NB4 (cell line): ENCODE measurements around the gene PIGM.

Experiments used
- DNase-seq: peaks from one replicate; pipeline ENCODE4 v3.0.0; 2010; ENCODE audit warnings: low read depth
- H3K4me3 ChIP-seq: one replicate; pipeline ENCODE4 v1.5.1; 2011; ENCODE audit warnings: mild to moderate bottlenecking, low read depth, low read length, moderate library complexity
- MYC ChIP-seq: IDR thresholded peaks from 2 replicates; pipeline ENCODE4 v1.6.1; 2011; ENCODE audit warnings: low read depth, low read length
- POLR2A ChIP-seq: IDR thresholded peaks from 2 replicates; pipeline ENCODE4 v1.6.1; 2011; ENCODE audit warnings: mild to moderate bottlenecking; ENCODE audit not compliant: insufficient read length; ENCODE audit errors: extremely low read depth
- TF ChIP-seq, protein P1 (sequence below): IDR thresholded peaks from one replicate; pipeline ENCODE4 v1.5.1; 2012; ENCODE audit warnings: low read depth, low read length
- TF ChIP-seq, protein P2 (sequence below): IDR thresholded peaks from 2 replicates; pipeline ENCODE4 v1.6.1; 2011; ENCODE audit warnings: low read depth, low read length

The PIGM gene

DNA sequence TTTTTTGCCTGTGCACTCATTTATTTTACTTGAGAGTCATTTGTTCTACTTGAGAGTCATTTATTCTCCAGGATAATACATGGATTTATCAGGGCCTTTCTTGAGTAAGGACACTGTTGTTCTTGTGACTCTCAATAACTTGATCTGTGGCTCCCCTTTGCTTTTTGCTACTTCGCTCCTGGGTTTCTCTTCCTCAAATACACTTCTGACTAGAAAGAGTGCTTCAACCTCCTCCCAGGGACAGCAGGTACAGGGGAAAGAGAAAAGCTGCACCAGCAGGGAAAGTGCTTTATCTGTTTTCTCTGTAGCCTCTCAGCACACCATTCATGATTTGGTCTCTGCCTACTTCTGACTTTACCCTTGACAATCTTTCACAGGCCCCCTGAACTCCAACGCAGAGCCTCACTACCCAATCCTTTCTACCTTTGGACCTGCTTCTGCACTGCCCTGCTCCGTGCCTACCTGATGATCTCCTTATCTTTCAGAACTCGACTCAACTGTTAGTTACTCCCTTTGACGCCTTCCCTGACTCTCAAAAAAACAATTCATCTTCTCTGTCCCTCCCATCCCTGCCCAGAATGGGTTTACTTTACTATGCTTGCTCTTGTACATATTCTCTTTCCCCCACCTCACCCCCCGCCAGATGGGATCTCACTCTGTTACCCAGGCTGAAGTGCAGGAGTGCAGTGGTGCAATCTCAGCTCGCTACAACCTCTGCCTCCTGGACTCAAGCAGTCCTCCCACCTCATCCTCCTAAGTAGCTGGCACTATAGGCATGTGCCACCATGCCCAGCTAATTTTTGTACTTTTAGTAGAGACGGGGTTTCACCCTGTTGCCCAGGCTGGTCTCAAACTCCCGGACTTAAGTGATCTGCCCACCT is 15.6 kb upstream of the PIGM start:
- TF ChIP-seq, protein P1, sequence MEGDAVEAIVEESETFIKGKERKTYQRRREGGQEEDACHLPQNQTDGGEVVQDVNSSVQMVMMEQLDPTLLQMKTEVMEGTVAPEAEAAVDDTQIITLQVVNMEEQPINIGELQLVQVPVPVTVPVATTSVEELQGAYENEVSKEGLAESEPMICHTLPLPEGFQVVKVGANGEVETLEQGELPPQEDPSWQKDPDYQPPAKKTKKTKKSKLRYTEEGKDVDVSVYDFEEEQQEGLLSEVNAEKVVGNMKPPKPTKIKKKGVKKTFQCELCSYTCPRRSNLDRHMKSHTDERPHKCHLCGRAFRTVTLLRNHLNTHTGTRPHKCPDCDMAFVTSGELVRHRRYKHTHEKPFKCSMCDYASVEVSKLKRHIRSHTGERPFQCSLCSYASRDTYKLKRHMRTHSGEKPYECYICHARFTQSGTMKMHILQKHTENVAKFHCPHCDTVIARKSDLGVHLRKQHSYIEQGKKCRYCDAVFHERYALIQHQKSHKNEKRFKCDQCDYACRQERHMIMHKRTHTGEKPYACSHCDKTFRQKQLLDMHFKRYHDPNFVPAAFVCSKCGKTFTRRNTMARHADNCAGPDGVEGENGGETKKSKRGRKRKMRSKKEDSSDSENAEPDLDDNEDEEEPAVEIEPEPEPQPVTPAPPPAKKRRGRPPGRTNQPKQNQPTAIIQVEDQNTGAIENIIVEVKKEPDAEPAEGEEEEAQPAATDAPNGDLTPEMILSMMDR = no peak
- TF ChIP-seq MYC (no peak), POLR2A (no peak)
- TF ChIP-seq, protein P2, sequence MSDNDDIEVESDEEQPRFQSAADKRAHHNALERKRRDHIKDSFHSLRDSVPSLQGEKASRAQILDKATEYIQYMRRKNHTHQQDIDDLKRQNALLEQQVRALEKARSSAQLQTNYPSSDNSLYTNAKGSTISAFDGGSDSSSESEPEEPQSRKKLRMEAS = no peak
- no peak overlapping the region for H3K4me3 ChIP-seq
- DNase-seq = no peak

DNA sequence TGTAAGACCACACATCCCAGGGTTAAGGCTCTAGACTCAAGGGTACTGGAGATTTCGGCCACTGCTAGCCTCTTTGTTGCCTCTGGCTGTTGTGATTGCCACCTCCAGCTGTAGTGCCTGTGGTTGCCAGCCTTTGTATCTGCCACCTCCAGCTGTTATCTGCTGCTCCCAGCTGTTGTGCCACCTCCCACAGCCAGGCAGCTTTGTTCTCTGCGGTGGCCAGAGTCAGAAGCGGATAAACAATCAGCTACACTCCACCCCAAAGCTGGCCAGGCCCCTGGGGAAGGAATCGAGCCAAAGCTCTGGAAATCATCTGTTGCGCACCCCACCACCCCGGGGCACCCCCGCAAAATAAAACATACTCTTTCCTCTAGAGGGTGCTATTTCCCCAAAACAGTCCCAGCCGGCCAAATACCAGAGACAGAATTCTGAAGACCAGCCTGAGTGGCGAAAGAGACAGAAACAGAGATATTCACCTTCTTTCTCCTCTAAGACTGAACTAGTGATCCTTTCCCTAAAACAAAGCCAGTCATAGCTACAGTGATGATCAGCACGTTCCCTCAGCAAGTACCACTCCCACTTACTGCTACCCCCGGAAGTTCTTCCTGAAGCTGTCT is 14.8 kb upstream of the PIGM start:
- DNase-seq = peak; percentile 54
- no peak overlapping the region for H3K4me3 ChIP-seq
- TF ChIP-seq, protein P1 = peak; percentile 33
- no peak for TF ChIP-seq POLR2A

DNA sequence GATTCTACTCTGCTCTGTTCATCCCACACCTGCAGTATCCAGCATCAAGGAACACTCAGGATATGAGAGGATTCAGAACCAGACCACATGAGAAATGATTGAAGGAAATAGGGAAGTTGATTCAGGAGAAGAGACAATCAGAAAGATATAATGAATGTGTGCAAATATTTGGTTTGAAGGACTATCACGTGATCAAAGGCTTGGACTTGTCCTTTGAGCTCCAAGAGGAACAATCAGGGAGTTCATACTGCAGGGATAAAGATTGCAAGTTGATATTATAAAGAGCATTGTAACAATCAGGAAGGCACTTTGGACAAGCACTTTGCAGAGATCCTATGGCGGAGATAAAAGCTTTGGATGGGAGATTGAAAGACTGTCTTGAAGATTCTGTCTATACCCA is 13.9 kb upstream of the PIGM start:
- H3K4me3 ChIP-seq = no peak overlapping the region
- TF ChIP-seq POLR2A = no peak
- TF ChIP-seq, protein P2 = no peak
- TF ChIP-seq, protein P1 = no peak
- TF ChIP-seq MYC = no peak
- DNase-seq = no peak

DNA sequence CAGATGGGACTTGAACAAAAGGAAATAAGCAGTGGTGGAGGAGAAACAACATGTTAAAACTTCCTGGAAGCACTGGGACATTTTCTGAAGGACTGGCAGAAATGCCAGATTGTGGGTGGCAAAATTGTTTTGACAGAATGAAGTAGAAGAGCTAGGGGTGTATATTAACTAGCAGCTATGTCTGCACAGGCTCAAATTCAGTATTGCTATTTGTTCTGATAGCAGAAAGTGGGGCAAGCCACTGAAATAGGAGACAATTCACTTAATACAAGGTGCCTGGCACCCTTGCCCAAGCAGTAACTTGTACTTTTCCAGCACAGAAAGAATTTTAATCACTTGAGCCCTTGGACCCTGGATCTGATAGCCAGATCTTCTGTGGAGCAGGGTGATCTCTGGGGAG is 11.8 kb upstream of the PIGM start:
- DNase-seq = no peak
- TF ChIP-seq, protein P1 = no peak
- TF ChIP-seq, protein P2 = no peak
- TF ChIP-seq POLR2A = no peak
- TF ChIP-seq MYC = no peak
- no peak overlapping the region for H3K4me3 ChIP-seq

DNA sequence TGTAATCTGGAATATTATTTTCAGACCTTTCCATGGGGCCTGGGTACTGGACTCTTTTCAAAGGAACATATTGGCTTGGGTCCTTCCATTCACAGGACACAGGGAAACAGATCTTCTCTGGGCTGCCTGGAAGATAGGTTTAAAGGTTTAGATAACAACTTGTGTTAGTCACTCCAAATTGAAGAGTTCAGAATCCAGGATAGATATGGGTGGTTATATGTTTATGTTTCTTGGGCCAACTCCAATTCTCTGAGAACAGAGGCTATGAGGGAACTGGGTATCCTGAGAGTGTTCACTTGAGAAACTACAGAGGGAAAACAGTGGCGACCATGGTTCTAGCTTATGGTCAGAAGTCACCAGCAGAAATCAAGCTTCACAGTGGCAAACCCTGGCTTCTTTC is 8.7 kb upstream of the PIGM start:
- TF ChIP-seq, protein P1 = no peak
- TF ChIP-seq MYC (no peak), POLR2A (no peak)
- TF ChIP-seq, protein P2 = no peak
- H3K4me3 ChIP-seq = no peak overlapping the region
- DNase-seq = no peak
